HG03354 (cell line): ENCODE results near the gene DSCAML1.

ENCODE experiments used
- ATAC-seq: cut with Tn5 transposase; IDR thresholded peaks from one replicate; pipeline ENCODE4 v1.9.1; 2021; ENCODE audit warnings: mild to moderate bottlenecking; ENCODE audit not compliant: unreplicated experiment, poor library complexity, severe bottlenecking

DSCAML1 gene

DNA sequence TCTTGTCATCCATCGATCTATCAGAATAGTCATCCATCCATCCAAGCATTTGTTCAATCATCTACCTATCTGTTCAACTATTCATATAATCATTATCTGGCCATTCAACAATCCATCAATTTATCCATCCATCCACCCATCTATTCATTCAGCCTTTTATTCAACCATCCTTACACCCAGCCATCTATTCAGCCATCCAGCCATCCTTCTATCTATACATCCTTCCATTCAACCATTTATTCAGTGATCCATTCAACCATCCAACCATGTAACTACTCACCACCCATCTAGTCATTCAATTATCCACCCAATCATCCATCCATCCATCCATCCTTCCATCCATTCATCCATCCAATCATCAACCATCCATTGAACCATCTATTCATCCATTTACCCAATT lies 362.5 kb downstream of the DSCAML1 start:
- no peak for ATAC-seq

DNA sequence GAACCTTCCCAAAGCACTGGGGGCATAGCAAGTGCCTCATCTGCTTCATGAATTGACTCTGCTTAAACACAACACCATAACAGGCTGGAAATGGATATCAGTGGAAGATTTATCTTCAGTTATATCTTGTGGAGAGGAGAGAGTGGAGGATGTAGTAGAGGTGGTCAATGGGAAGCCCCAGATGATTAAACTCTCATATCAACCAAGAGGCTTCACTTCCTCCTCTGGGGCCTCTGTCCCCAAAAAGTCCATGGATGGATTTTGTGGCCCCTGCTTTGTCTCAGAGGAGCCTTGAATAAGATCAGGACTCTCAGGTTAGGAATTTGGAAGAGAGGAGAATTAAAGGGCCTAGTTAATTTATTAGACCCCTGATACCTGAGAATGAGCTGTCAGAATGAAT lies 363.3 kb downstream of the DSCAML1 start:
- ATAC-seq, result no peak

DNA sequence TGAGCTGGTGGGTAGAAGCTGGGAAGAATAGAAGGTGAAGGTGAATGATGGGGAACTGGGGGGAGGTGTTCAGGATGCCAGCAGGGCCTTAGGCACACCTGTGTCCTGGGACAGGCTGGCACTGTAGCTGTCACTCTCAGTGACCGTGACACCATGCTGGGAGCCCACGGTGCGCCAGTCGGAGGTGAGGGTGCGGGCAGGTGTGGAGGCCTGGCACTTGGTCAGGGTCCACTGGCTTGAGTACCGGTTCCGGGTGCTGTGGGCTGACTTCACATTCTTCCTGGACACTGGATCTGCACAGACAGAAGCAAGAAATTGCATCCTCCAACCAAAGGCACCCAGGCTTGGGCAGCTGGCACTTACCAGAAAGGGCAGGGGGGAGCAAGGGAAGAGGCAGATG lies 365.6 kb downstream of the DSCAML1 start:
- no peak for ATAC-seq

DNA sequence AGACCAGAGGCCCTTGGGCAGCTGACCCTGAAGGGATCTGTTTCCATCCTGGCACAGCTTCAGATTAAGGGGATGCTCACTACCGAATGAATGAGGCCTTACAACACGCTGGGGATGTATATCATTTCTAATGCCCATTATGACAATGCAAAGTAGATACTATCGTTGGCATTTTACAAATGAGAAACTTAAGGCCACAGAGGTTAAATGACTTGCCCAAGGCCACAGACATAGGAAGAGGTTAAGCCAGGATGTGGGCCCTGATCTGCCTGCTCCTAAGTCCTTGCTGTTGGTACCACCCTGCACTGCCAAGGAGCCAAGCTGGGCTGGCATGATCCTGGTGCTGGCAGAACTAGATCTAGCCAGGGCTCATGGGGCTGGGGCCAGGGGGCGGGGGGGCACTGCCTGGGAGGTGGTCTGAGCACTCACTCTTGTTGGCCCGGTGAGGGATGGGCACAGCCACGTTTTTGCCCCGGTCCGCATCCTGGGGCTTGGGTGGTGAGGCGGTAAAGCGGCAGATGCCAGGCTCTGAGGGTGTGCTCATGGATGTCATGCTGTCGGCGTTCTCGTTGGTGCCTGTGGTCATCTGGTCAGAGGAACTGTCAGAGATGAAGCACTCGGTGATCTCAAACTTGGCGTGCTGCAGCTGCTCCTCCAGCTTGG lies 366.6 kb downstream of the DSCAML1 start:
- no peak for ATAC-seq

- ATAC-seq, result no peak
Observed at GRCh38 chr11:117428856-117429229, 368.2 kb downstream of the DSCAML1 start.

GRCh38 chr11:117428186-117428855 lies 368.7 kb downstream of the DSCAML1 start:
- ATAC-seq, result no peak

DNA sequence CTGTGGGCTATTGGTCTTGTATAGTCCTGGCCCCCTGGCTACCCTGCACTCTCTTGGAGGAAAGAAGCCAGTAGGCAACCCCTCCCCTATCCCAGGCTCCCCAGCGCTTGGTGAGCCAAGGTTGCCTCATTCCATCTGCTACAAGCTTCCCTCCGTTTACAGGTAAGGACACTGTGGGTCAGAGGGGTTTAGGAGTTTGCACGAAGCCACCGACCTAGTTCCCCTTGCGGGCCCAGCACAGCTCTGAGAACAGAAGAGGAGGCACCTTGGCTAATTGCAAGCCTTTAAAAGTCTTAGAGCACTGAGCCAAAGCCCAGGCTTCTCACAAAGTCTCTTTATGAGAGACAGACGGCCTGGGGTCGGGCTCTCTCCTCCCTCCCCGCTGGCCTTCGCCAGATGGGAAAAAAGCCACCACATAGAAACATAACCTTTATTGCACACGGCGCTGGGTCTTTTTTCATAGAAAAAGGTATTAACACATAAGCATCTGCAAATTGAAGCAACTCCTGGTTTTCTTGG lies 369.6 kb downstream of the DSCAML1 start:
- no peak for ATAC-seq

GRCh38 chr11:117426941-117427340 lies 370.1 kb downstream of the DSCAML1 start:
- ATAC-seq, result no peak

DNA sequence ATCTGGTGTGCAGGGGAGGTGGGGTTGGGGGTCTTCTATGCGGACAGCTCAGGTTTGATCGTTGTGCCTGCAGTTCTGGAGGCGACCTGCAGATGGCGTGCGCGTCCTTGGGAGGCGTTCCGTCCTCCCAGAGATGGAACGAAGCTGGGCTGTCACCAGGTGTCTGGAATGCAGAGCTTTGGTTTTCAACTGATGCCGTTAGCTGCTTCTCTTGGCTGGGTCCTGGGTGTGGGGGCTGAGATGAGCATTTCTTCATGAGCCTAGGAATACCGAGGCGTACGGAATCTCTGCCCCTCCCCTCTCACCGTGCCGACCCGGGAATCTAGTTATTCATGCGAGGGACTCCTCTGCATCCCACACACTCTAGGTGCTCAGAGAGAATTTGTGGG lies 370.7 kb downstream of the DSCAML1 start:
- ATAC-seq, result no peak

GRCh38 chr11:117425679-117426296 lies 371.2 kb downstream of the DSCAML1 start:
- no peak for ATAC-seq

GRCh38 chr11:117424781-117425180 lies 372.2 kb downstream of the DSCAML1 start:
- no peak for ATAC-seq

- ATAC-seq, result no peak
Observed at GRCh38 chr11:117423046-117423575, 373.9 kb downstream of the DSCAML1 start.

DNA sequence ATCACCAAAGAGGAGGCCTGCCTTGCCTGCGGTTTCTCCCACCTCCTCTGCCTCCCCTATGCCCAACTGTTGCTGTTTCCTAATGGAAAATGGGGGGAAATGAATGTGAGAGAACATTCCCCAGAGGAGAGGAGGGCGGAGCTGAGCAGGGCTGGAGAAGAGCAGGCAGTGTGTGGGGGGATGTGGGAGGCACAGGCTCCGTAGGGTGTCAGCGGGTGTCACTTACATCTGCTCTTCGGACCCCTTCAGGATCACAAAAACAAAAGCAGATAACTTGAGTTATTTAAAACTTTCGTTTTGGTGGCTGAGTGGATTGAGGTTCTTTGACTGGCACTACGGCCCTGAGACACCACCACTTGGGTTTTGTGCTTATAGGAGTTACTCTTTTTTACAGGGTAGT lies 375.5 kb downstream of the DSCAML1 start:
- no peak for ATAC-seq

- no peak for ATAC-seq
Observed at GRCh38 chr11:117421041-117421440, 376.0 kb downstream of the DSCAML1 start.

DNA sequence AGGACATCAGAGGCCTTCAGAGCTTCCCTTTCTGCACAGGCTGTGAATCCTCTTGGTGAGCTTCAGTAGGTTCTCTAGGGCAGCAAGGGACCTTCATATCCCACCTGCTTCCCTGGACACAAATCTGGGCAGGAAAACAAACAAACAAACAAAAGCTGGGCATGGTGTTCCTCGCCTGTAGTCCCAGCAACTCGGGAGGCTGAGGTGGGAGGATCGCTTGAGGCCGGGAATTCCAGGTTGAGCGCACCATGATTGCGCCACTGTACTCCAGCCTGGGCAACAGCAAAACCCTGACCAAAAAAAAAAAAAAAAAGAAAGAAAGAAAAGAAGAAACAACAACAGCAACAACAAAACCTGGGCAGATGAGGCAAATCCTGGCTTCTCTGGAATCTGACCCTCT lies 376.4 kb downstream of the DSCAML1 start:
- no peak for ATAC-seq

DNA sequence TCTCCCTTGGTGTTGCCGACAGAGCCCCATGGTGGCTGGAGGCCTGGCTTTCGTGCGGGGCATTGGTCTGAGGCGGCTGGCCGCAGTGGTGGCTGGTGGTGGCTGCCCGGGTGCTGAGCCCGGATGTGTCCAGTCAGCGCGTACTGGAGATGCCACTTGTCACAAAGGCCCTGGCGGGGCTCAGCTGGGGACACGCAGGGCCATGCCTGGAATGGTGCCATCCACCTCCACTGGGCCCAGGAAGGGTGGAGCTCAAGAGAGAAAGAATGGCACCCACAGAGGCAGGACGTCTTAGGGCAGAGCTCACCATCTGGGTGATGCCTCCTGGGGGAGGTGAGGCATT lies 376.9 kb downstream of the DSCAML1 start:
- ATAC-seq, result no peak

DNA sequence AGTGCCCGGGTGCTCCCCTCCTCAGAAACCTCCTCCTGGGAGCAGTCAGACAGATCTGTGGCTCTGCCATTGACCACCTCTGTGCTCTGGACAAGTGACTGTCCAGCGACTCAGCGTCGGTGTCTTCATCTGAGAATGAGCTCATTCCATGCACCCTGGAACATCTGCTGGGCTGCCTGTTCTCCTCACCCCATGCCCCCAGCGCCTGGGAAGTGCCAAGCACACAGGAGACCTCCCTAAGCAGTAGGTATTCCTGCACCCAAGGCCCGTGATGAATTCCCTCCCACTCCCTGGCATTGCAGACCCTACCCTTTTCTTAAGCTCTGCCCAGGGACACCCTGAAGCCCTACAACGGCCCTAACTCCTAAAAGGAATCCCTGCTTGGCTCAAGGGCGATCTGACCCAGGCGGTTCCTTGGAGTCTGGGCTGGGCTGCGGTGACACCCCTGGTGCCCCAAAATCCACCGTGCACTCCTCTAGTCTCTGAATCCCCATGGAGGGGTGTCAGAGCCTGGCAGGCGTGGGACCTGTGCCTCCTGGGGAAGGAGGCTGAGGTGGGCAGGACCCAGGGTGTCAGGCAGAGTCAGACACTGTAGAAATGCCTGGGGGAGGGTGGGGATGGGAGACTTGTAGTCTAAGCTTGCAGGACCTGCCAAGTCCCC lies 377.4 kb downstream of the DSCAML1 start:
- ATAC-seq, result no peak

DNA sequence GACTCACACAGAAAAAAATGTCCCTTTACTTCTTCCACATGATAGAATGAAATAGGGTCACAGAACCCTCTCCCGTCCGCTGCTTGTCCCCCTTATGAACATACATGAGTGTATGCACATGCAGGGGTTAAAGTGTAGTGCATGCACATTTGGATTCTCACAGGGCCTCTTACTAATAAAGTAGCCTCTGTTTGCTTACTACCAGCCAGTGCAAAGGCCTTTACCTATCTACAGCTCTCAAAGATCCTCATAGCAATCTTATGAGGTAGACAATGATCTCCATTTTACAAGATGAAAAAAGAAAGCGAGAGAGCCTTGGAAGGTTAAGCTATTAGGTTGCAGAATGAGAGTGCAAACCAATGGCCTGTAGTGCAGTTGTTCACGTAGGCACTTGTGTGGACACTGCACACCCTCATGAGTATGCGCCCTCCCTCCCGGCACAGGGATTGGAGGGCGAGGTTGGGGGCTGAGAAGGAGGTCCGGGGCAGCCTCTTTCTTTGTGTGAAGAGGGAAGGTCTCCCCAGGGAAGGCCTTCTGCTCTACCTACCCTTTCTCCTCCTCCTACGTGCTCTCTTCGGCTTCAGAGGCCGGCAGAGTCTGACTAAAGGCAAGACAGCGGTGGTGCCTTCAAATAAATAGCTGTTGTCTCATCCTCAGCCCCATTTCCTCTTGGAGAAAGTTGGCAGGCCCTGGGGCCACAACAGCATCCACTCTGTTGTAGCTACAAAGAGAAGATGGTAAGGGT lies 378.1 kb downstream of the DSCAML1 start:
- ATAC-seq, result no peak

DNA sequence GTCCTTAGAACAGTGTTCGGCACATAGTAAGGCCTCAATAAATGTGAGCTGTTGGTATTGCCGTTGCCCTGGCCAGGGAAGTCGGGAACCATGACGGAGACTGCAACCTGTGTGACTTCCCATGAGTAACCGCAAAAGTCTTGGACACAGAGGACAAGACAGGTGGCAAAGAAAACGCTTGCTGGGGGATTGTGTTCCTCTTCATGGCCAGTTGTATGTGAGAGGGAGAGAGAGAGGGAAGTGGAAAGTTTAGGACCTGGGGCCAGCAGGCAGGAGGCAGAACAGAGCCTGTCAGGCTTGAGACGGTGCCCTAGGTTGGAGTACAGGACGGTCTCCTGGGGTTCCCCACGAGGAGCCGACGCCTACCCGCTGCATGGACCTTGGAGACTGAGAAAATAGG lies 379.2 kb downstream of the DSCAML1 start:
- no peak for ATAC-seq

GRCh38 chr11:117417342-117417741 lies 379.7 kb downstream of the DSCAML1 start:
- ATAC-seq, result no peak
